ENCODE measurements around the gene SPAG4.

Gene SPAG4

GRCh38 chr20:35625584-35626385, 10.2 kb downstream of the SPAG4 start:
- DNase-seq, result no peak

DNA sequence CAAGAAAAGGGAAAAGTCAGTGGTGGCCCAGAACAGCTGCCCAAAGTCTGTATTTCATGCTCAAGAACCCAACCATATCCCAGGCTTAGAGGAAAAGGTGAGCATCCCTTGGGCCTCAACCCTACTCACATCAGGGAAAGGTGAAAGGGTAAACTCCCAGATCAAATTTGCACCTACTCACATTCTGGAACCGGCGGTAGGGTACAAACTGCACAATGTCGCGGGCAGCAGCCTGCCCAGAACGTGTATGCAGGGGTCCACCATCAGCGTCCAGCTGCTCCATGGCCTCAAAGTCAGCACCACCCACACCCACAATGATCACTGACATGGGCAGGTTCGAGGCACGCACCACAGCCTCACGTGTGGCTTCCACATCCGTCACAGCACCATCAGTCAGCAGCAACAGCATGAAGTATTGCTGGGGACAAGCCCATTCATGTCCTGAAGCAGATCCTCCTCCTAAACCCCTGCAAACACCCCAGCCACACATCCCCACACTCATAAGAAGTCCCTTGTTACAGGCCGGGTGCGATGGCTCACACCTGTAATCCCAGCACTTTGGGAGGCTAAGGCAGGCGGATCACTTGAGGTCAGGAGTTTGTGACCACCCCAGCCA, 10.9 kb downstream of the SPAG4 start:
- no peak for DNase-seq

GRCh38 chr20:35627121-35627520, 11.5 kb downstream of the SPAG4 start:
- DNase-seq, result no peak

GRCh38 chr20:35629427-35630145, 14.0 kb downstream of the SPAG4 start:
- DNase-seq, result no peak

GRCh38 chr20:35630636-35631035, 15.0 kb downstream of the SPAG4 start:
- no peak for DNase-seq

DNA sequence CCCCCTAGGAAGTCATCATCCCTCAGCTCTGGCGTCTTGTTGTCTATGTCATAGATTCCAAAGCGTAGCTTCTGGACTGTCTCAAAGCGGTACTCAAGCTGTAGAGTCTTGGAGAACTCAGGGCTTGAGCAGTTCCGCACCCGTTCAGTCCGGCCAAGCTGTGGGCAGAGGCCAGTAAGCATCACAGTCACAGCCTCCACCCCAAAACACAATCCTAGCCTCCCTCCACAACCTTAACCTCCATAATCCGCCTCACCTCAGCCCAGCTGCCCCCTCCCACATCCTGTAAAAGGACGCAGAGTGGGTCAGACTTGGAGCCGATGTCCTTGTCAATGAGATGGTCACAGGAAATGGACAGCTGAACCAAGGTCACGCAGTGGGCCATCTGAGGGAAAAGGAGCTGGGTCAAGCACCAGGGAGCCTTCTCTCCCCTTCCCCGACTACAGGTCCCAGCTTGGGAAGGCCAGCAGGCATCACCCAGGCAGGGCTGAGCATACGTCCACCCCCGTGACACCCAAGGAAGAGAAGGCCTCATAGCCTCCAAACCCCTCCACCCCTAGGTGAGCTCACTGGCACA, 17.0 kb downstream of the SPAG4 start:
- DNase-seq, result no peak

GRCh38 chr20:35635652-35636051, 20.0 kb downstream of the SPAG4 start:
- DNase-seq, result no peak

- no peak for DNase-seq
These were observed 20.5 kb downstream of the SPAG4 start for GRCh38 chr20:35636095-35636494.

- DNase-seq, result no peak
These were observed 21.6 kb downstream of the SPAG4 start for GRCh38 chr20:35637276-35637675.

DNA sequence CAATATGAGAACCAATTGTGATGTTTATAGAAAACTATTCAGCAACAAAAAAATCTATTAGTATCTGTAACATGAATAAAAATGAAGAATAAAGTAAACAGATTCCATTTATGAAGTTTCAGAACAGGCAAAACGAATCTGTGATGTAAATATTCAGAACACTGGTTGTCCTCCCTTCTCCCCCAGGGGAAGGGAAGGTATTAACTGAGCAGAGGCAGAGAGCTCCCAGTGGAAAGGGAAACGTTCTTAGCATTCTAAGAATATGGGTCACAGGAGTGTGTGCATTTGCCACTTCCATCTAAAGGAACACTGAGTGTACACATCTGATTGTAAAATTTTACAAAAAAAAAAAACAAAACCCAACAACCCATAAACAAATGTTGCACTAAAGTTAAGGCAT, 23.1 kb downstream of the SPAG4 start:
- no peak for DNase-seq

GRCh38 chr20:35640724-35641123, 25.1 kb downstream of the SPAG4 start:
- no peak for DNase-seq

DNA sequence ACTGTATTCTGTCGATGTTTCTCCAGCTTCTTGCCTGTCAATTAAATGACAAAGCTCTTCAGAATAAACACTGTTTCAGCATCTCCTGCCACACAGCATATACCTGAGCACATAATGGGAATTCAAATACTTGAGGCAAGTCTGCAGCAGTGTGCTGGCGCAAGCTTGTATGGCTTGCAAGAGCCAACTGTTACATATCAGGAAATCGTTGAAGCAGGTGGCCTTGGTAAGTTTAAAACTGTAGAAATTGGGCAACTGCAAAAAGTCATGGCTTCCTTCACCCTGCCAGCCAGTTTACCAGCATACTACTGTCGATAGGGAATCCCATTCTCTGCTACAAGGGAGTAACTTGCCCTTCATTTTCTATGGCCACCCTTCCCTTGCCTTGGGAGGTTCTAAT, 26.1 kb downstream of the SPAG4 start:
- DNase-seq, result no peak

DNA sequence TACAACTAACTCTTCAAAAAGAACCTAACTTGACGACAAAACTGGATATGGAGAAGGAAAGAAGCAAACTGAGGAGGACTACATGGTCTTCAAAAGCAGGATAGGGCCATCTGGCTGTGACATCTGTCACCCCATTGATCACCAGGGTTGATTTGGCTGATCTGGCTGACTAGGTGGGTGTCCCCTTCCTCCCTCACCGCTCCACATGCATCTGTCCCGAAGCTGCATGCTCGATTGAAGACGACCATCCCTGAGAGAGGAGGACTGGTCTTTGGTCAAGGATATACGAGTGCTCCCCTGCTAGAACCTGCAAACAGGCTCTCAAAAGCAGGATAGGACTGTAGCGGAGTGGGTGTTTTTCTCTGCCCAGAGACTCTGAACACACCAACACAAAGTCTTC, 27.4 kb downstream of the SPAG4 start:
- no peak for DNase-seq

- DNase-seq, result no peak
These were observed 29.2 kb downstream of the SPAG4 start for GRCh38 chr20:35644806-35645205.

DNA sequence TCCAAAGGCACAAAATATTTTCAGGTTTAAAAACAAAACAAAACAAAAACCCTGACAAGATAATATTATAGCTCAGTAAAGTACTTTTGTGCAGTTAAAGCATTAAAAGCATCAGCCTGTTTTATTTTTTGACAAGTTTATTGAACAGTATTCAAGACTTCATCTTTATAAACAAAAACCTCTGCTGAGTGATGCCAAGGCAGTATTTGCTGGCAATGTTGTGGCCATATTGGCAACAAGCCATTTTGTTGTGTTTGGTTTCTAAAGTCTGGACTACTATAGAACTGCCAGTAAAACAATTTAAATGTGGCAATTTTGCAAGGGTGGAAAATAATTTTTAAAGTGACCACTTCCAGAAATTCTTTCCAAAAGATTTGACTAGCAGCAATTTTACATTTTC, 33.2 kb downstream of the SPAG4 start:
- DNase-seq, result no peak

GRCh38 chr20:35650632-35651031, 35.0 kb downstream of the SPAG4 start:
- DNase-seq, result no peak

DNA sequence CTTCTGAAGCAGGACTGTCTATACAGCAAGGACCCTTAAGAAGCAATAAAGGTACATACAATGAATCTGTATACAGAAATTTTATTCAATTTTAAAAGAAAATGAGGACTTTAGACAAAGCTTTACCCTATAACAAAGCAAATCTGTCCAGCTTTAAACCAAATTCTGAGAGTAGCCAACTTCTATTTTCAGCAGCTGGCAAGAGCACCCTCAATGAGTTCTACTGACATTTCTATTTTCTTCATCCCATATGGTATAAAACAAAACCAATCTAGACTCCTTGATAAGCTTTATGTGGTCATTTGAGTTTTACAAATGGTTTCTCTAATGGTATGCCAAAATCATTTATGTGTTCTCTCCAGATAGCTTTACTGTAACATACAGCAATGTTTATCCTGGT, 36.3 kb downstream of the SPAG4 start:
- no peak for DNase-seq

DNA sequence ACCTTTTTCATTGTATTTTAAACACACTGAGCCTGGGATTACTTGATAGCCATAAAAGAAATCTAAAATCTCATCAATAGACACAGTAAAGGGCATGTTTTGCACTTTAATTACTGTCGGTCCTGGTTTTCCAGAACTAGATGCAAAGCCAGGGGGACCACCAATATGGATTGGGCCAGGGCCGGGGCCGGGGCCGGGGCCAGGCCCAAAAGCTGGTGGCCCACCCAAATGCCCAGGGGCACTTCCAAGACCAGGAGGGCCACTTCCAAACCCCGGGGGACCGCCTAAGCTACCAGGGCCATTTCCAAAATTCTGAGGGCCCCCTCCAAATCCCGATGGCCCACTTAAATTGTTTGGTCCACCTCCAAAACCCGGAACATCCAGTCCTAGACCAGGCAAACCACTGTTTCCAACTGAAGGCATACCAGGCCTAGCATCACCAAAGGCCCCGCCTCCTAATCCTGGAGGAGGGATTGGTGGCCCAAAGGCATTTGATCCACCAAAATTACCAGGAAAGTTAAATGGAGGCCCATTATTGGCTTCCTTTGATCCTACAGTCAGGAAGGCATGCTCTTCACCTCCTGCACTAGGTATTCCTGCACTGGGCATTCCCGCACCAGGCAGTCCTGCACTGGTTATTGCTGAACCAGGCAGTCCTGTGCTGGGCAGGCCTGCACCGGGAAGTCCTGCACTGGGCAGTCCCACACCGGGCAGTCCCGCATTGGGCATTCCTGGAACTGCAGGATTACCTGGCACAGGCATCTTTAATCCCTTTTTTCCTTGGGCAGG, 37.2 kb downstream of the SPAG4 start:
- DNase-seq, result no peak

- no peak for DNase-seq
These were observed 37.8 kb downstream of the SPAG4 start for GRCh38 chr20:35653430-35653734.

DNA sequence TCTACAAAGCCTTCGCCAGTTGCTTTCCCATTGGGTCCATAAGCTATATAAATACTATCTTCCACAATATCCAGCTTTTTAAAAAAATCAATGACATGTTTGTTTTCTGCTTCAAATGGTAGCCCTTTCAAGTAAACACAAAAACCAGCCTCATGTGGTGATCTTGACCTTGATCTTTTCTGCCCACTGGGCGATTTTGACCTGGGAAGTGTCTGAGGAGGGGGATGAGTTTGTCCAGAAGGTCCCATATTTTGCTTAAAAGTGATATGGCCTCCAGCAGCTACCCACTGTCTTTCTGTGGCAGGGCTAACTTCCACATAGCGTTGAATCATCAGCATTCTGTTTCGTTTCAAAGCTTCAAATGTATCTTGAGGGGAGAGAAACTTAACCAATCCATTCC, 38.3 kb downstream of the SPAG4 start:
- DNase-seq, result no peak

- no peak for DNase-seq
These were observed 38.8 kb downstream of the SPAG4 start for GRCh38 chr20:35654415-35654814.

DNA sequence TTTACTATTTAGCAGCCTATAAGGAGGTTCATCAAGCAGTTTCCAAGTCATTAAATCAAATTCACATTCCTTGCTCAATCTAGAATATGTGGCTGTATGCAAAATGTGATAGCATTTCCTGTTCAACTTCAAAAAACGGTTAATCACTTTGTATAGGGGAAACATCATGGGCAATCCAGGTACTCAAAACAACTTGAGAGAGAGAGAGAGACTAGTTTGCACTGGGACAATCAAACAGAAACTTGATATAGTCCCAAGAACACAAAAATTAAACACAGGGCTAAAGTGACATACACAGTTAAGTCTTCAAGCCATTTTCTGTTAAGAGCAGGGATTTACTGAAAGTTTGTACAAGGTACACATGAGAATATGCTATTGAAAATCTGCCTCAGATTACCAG, 41.6 kb downstream of the SPAG4 start:
- DNase-seq, result no peak
